GM12878 (cell line): ENCODE results near the gene APOO. TPM values are rescaled to one million over a fixed set of nuclear protein-coding genes. Genes with fewer than 3 reads are reported as not detected.

Experiments used
- ATAC-seq: fragments of 200-7000 bp; cut with Tn5 transposase; 3 replicates; pipeline ENCODE4 v1.9.1; 2020; ENCODE audit warnings: mild to moderate bottlenecking, moderate library complexity
- BruUV-seq: library from RNA; stranded (reverse); fragments of 400-500 nt; replicated peaks from 2 replicates; lab custom pipeline; 2021; lab: Mats Ljungman, UMichigan
- CTCF ChIA-PET: fragments of 300-600 bp; sonication (Branson Sonifier 250); formaldehyde crosslinking; extraction: SDS; loops from one replicate; lab custom pipeline; 2021; ENCODE audit warnings: inconsistent platforms; lab: Yijun Ruan, JAX
- POLR2A ChIA-PET: fragments of 350-600 bp; formaldehyde crosslinking; extraction: SDS; loops from one replicate; lab custom pipeline; 2021; ENCODE audit warnings: inconsistent platforms; lab: Charles Lee
- RAD21 ChIA-PET: fragments of 300-600 bp; sonication (Branson Sonifier 250); formaldehyde crosslinking; loops from one replicate; lab custom pipeline; 2023; ENCODE audit warnings: antibody characterized with exemption; ENCODE audit not compliant: unreplicated experiment; lab: Charles Lee
- SMC1A ChIA-PET: fragments of 300-600 bp; sonication (Branson Sonifier 250); formaldehyde crosslinking; loops from one replicate; lab custom pipeline; 2023; ENCODE audit not compliant: unreplicated experiment, uncharacterized antibody; lab: Charles Lee
- DNase-seq: peaks from one replicate; pipeline ENCODE4 v3.0.0-alpha.2; 2011; ENCODE audit warnings: low read depth, low spot score
- FAIRE-seq: peaks from 3 replicates; lab custom pipeline; 2011; peaks lifted over from hg19 to GRCh38; lab: Jason Lieb, UNC
- H2AFZ ChIP-seq: 2 replicates; pipeline ENCODE4 v1.6.0; 2011; ENCODE audit warnings: low read depth, low read length, control low read depth; ENCODE audit not compliant: control insufficient read depth
- H3K27ac ChIP-seq: 2 replicates; pipeline ENCODE4 v1.5.1; 2011; ENCODE audit warnings: control low read depth; ENCODE audit not compliant: control insufficient read depth, insufficient read depth
- H3K27me3 ChIP-seq, 2 experiments: replicated peaks in 1 of 2; 2 replicates each; pipeline versions ENCODE4 v1.6.0 to v1.6.1; 2011; ENCODE audit warnings: low read length in 1 of 2; ENCODE audit not compliant: control insufficient read depth in 2 of 2, insufficient read depth in 2 of 2
- H3K36me3 ChIP-seq, 2 experiments: 2 replicates each; pipeline ENCODE4 v1.5.1; 2011; ENCODE audit warnings: low read length in 1 of 2; ENCODE audit not compliant: control insufficient read depth in 2 of 2, insufficient read depth in 2 of 2
- H3K4me1 ChIP-seq: 2 replicates; pipeline ENCODE4 v1.6.1; 2011; ENCODE audit warnings: mild to moderate bottlenecking, low read length, moderate library complexity, mixed read lengths; ENCODE audit not compliant: control insufficient read depth, insufficient read depth
- H3K4me2 ChIP-seq: 2 replicates; pipeline ENCODE4 v1.6.0; 2011; ENCODE audit warnings: control low read depth; ENCODE audit not compliant: control insufficient read depth, insufficient read depth
- H3K4me3 ChIP-seq: fragments of 200-600 bp; sonication (generic); 2 replicates; pipeline ENCODE4 v1.5.1; 2016
- H3K79me2 ChIP-seq: 2 replicates; pipeline ENCODE4 v1.6.0; 2011; ENCODE audit warnings: low read length; ENCODE audit not compliant: control insufficient read depth, insufficient read depth
- H3K9ac ChIP-seq: 2 replicates; pipeline ENCODE4 v1.8.0; 2011; ENCODE audit warnings: low read length, control low read depth, mixed read lengths; ENCODE audit not compliant: control insufficient read depth, insufficient read depth
- H3K9me3 ChIP-seq: replicated peaks from 3 replicates; pipeline ENCODE4 v1.5.1; 2011; ENCODE audit warnings: mild to moderate bottlenecking, low read length; ENCODE audit not compliant: control insufficient read depth, insufficient read depth
- H4K20me1 ChIP-seq: 2 replicates; pipeline ENCODE4 v1.6.0; 2011; ENCODE audit not compliant: control insufficient read depth, insufficient read depth
- CBFB ChIP-seq: IDR thresholded peaks from 2 replicates; pipeline ENCODE4 v1.6.1; 2016; ENCODE audit warnings: antibody characterized with exemption, low read depth
- NFXL1 ChIP-seq: fragments of 450-650 bp; IDR thresholded peaks from 2 replicates; pipeline ENCODE4 v1.6.1; 2017; ENCODE audit warnings: antibody characterized with exemption, mild to moderate bottlenecking, borderline replicate concordance
- ZBED1 ChIP-seq: IDR thresholded peaks from 2 replicates; pipeline ENCODE4 v1.6.1; 2016; ENCODE audit warnings: borderline replicate concordance
- WGBS: methylation state at CpG from one replicate; pipeline ENCODE4 v1.1.6; 2016; ENCODE audit warnings: low lambda C conversion rate; ENCODE audit not compliant: insufficient replicate concordance, insufficient coverage; ENCODE audit errors: missing lambda C conversion rate; 5-methylcytosine and 5-hydroxymethylcytosine counted together
- in situ Hi-C: fragments of 300-500 bp; cut with MboI; formaldehyde crosslinking; loops from 9 replicates; pipeline ENCODE4 v1.14.3; 2018; ENCODE audit warnings: mixed read lengths
- intact Hi-C: fragments of 100-400 bp; cut with micrococcal nuclease; formaldehyde crosslinking; loops from one replicate; pipeline ENCODE4 v1.14.2; 2022; ENCODE audit not compliant: unreplicated experiment
- polyA plus RNA-seq, 11 experiments: library from polyadenylated mRNA; depleted of rRNA in 4 of 11; unstranded in 6 of 11; stranded (reverse) in 5 of 11; fragments of >200 nt; fragmentation: Nextera tagmentation in 4 of 11; fragmentation: Illumina TruSeq in 1 of 11; extraction: Ambion mirVana in 4 of 11; extraction: Trizol in 1 of 11; gene quantifications; 1 replicate in 1 of 11; 2 replicates in 10 of 11; pipeline versions ENCODE4 v1.2.1 to v1.2.3, GENCODE V29; 2011 to 2016; ENCODE audit warnings: inconsistent platforms in 2 of 11, missing spikeins in 2 of 11, low read depth in 1 of 11
- total RNA-seq, 4 experiments: library from RNA; depleted of rRNA in 3 of 4; stranded (reverse); fragments of >200 nt in 3 of 4; fragmentation: Illumina TruSeq in 1 of 4; extraction: Trizol in 1 of 4; gene quantifications; 2 replicates each; pipeline versions ENCODE4 v1.2.1 to v1.2.3, GENCODE V29; 2013 to 2021
- TF ChIP-seq, protein P1 (sequence below): IDR thresholded peaks from 2 replicates; pipeline ENCODE4 v1.6.1; 2011; ENCODE audit warnings: borderline replicate concordance, low read depth, mild to moderate bottlenecking, moderate library complexity, low read length; ENCODE audit not compliant: insufficient read depth, poor library complexity, severe bottlenecking
- TF ChIP-seq, protein P2 (sequence below): IDR thresholded peaks from 2 replicates; pipeline ENCODE4 v1.6.1; 2011; ENCODE audit warnings: borderline replicate concordance, low read depth, mild to moderate bottlenecking, moderate library complexity, mixed read lengths, low read length; ENCODE audit not compliant: insufficient read depth; ENCODE audit errors: extremely low read length

Gene APOO
- total and polyA plus RNA-seq, 10 of the 15 experiments (the other 5 are each of a cell fraction or from before 2014, with no cell fraction given) = 20.7 to 68.7 (median 35.5) TPM

DNA sequence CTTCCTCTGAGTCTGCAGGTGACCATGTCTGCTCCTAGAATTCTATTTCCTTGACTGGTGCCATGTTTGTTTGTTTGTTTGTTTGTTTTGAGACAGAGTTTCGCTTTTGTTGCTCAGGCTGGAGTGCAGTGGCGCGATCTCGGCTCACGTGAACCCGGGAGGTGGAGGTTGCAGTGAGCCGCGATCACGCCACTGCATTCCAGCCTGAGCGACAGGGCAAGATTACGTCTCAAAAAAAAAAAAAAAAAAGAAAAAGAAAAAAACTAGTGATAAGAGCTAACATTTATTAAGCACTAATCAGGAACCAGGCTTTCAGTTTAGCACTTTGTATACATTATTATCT is 117.6 kb downstream of the APOO start:
- intact Hi-C loops = no loop called here
- DNase-seq = no peak
- Histone ChIP-seq H3K9me3 (no peaks in the 10 kb centered on the region), H4K20me1 (no peaks in the 10 kb centered on the region), H3K27ac (no peak overlapping the region), H3K4me3 (no peak overlapping the region), H3K27me3 (no peaks in the 10 kb centered on the region), H3K36me3 (no peaks in the 10 kb centered on the region), H3K9ac (no peak overlapping the region), H2AFZ (no peak overlapping the region), H3K79me2 (no peaks in the 10 kb centered on the region), H3K4me1 (no peaks in the 10 kb centered on the region), H3K4me2 (no peak overlapping the region)
- BruUV-seq = no TSS peak
- CTCF ChIA-PET = interaction anchor here (2.3 kb wide), 1 partner anchor 111 kb away, joined by 11 read pairs; no protein-coding TSS in a partner anchor
- TF ChIP-seq CBFB (no peak), NFXL1 (no peak), ZBED1 (no peak)
- TF ChIP-seq, protein P1, sequence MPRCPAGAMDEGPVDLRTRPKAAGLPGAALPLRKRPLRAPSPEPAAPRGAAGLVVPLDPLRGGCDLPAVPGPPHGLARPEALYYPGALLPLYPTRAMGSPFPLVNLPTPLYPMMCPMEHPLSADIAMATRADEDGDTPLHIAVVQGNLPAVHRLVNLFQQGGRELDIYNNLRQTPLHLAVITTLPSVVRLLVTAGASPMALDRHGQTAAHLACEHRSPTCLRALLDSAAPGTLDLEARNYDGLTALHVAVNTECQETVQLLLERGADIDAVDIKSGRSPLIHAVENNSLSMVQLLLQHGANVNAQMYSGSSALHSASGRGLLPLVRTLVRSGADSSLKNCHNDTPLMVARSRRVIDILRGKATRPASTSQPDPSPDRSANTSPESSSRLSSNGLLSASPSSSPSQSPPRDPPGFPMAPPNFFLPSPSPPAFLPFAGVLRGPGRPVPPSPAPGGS = peak; percentile 66
- TF ChIP-seq, protein P2, sequence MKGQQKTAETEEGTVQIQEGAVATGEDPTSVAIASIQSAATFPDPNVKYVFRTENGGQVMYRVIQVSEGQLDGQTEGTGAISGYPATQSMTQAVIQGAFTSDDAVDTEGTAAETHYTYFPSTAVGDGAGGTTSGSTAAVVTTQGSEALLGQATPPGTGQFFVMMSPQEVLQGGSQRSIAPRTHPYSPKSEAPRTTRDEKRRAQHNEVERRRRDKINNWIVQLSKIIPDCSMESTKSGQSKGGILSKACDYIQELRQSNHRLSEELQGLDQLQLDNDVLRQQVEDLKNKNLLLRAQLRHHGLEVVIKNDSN = no peak
- POLR2A ChIA-PET = interaction anchor here (0.7 kb wide), 2 partner anchors 28 to 112 kb away, joined by 6 to 8 read pairs; no protein-coding TSS in a partner anchor
- SMC1A ChIA-PET = interaction anchor here (1.0 kb wide), 1 partner anchor 111 kb away, joined by 4 read pairs; no protein-coding TSS in a partner anchor
- no peak for ATAC-seq
- 92% methylated on average over 10 of the region's 11 CpGs for WGBS
- RAD21 ChIA-PET = interaction anchor here (2.6 kb wide), 1 partner anchor 112 kb away, joined by 9 read pairs; no protein-coding TSS in a partner anchor
- in situ Hi-C loops = no loop called here
- no peak for FAIRE-seq
